Limb (tissue), 2 donors: Measurements from ENCODE around the gene UNC13D.
A peak's percentile ranks its signal among the peaks of the same experiment; 100 is the strongest.
"Not testable (repeated sequence)": the region's sequence is repeated elsewhere in the genome, so short reads cannot be mapped to it uniquely, and the experiment has no call there.

ENCODE experiments used
- DNase-seq, 2 donors: peaks; one replicate each; pipeline ENCODE4 v3.0.0-alpha.2; 2016; ENCODE audit errors: extremely low spot score in 2 of 2

The UNC13D gene

GRCh38 chr17:75822119-75822799 lies 21.9 kb downstream of the UNC13D start:
- DNase-seq, result peak in 1 of 2 donors; percentile 57

- no peak for DNase-seq
These were observed 22.7 kb downstream of the UNC13D start for GRCh38 chr17:75821552-75821951.

- no peak for DNase-seq
These were observed 23.8 kb downstream of the UNC13D start for GRCh38 chr17:75820094-75821080.

- DNase-seq, result no peak
These were observed 24.5 kb downstream of the UNC13D start for GRCh38 chr17:75819678-75820077.

GRCh38 chr17:75819116-75819515 lies 25.1 kb downstream of the UNC13D start:
- DNase-seq, result no peak

GRCh38 chr17:75818326-75818885 lies 25.8 kb downstream of the UNC13D start:
- no peak for DNase-seq

- DNase-seq, result no peak
These were observed 26.6 kb downstream of the UNC13D start for GRCh38 chr17:75817571-75817970.

GRCh38 chr17:75816693-75817092 lies 27.5 kb downstream of the UNC13D start:
- DNase-seq, result no peak

- DNase-seq, result no peak
These were observed 28.8 kb downstream of the UNC13D start for GRCh38 chr17:75815399-75815798.

- no peak for DNase-seq
These were observed 29.3 kb downstream of the UNC13D start for GRCh38 chr17:75814900-75815373.

- DNase-seq, result no peak
These were observed 30.2 kb downstream of the UNC13D start for GRCh38 chr17:75814021-75814395.

GRCh38 chr17:75813081-75814020 lies 30.9 kb downstream of the UNC13D start:
- no peak for DNase-seq

GRCh38 chr17:75812096-75813013 lies 31.8 kb downstream of the UNC13D start:
- no peak for DNase-seq

GRCh38 chr17:75811174-75811573 lies 33.0 kb downstream of the UNC13D start:
- DNase-seq, result no peak

- not testable (repeated sequence) for DNase-seq
These were observed 33.4 kb downstream of the UNC13D start for GRCh38 chr17:75810756-75811155.

GRCh38 chr17:75810216-75810615 lies 34.0 kb downstream of the UNC13D start:
- DNase-seq, result no peak

- DNase-seq, result no peak
These were observed 34.5 kb downstream of the UNC13D start for GRCh38 chr17:75809631-75810111.

- no peak for DNase-seq
These were observed 35.1 kb downstream of the UNC13D start for GRCh38 chr17:75808905-75809621.

GRCh38 chr17:75808549-75808904 lies 35.7 kb downstream of the UNC13D start:
- DNase-seq, result no peak
